GM21526 (cell line): Measurements from ENCODE around the gene ABI2.
"Not testable (repeated sequence)": the region's sequence is repeated elsewhere in the genome, so short reads cannot be mapped to it uniquely, and the experiment has no call there.

Experiments
- ATAC-seq: cut with Tn5 transposase; IDR thresholded peaks from one replicate; pipeline ENCODE4 v1.9.1; 2021; ENCODE audit warnings: moderate library complexity; ENCODE audit not compliant: unreplicated experiment, low FRiP score

ABI2 gene

GRCh38 chr2:203327901-203328759 lies at the start of gene ABI2:
Gene ABI2, plus strand, starts transcription at chr2:203328394. Its CDS starts 121 bp downstream, at chr2:203328515.
- peak; percentile 48 for ATAC-seq

- no peak for ATAC-seq
These were observed 48.9 kb upstream of the ABI2 start for GRCh38 chr2:203279288-203279687.

GRCh38 chr2:203280428-203281064 lies 47.6 kb upstream of the ABI2 start:
- ATAC-seq = no peak

- ATAC-seq = no peak
These were observed 46.1 kb upstream of the ABI2 start for GRCh38 chr2:203282101-203282500.

- no peak for ATAC-seq
These were observed 41.7 kb upstream of the ABI2 start for GRCh38 chr2:203286532-203286931.

- no peak for ATAC-seq
These were observed 26.5 kb upstream of the ABI2 start for GRCh38 chr2:203301667-203302066.

GRCh38 chr2:203302586-203302985 lies 25.6 kb upstream of the ABI2 start:
- ATAC-seq = not testable (repeated sequence)

- ATAC-seq = no peak
These were observed 17.3 kb upstream of the ABI2 start for GRCh38 chr2:203310688-203311436.

GRCh38 chr2:203326356-203326755 lies 1.8 kb upstream of the ABI2 start:
- ATAC-seq = no peak

GRCh38 chr2:203327582-203327900 lies 653 bp upstream of the ABI2 start:
- no peak for ATAC-seq

- ATAC-seq = peak; percentile 47
These were observed 756 bp downstream of the ABI2 start for GRCh38 chr2:203328760-203329540.

GRCh38 chr2:203330434-203330833 lies 2.2 kb downstream of the ABI2 start:
- ATAC-seq = no peak

- no peak for ATAC-seq
These were observed 10.1 kb downstream of the ABI2 start for GRCh38 chr2:203338322-203338721.

GRCh38 chr2:203340791-203341487 lies 12.7 kb downstream of the ABI2 start:
- no peak for ATAC-seq

- no peak for ATAC-seq
These were observed 13.6 kb downstream of the ABI2 start for GRCh38 chr2:203341741-203342310.

GRCh38 chr2:203342374-203342773 lies 14.2 kb downstream of the ABI2 start:
- not testable (repeated sequence) for ATAC-seq

GRCh38 chr2:203344667-203345066 lies 16.5 kb downstream of the ABI2 start:
- no peak for ATAC-seq

- no peak for ATAC-seq
These were observed 18.4 kb downstream of the ABI2 start for GRCh38 chr2:203346612-203347011.

GRCh38 chr2:203347375-203347774 lies 19.2 kb downstream of the ABI2 start:
- ATAC-seq = no peak
